ENCODE data around the gene HMGCS2.

GRCh38 chr1:119703666-119704450 is 64.8 kb downstream of the HMGCS2 start:
- no peak for TF ChIP-seq CTCF (IDR thresholded peaks at IDR 0.05; ENCODE audit: low read depth, low read length, missing input control)
- TF ChIP-seq HNF4G (IDR thresholded peaks at IDR 0.05) = no peak
- TF ChIP-seq YY1 (IDR thresholded peaks at IDR 0.05) = no peak
- no peak for TF ChIP-seq ATF3 (IDR thresholded peaks at IDR 0.05)
- no peak for TF ChIP-seq GABPA (IDR thresholded peaks at IDR 0.05 in 1 of 2, conservative IDR thresholded peaks at IDR 0.05 in 1 of 2)
- TF ChIP-seq EGR1 (IDR thresholded peaks at IDR 0.05; ENCODE audit: low read depth in 2 of 2) = no peak
- no peak for TF ChIP-seq REST (IDR thresholded peaks at IDR 0.05)
- TF ChIP-seq TAF1 (conservative IDR thresholded peaks at IDR 0.05) = no peak
- TF ChIP-seq HNF4A (conservative IDR thresholded peaks at IDR 0.05) = no peak
- TF ChIP-seq ZBTB33 (IDR thresholded peaks at IDR 0.05) = no peak
- TF ChIP-seq RAD21 (IDR thresholded peaks at IDR 0.05) = no peak
- TF ChIP-seq NR2F2 (IDR thresholded peaks at IDR 0.05) = no peak
- TF ChIP-seq JUND (IDR thresholded peaks at IDR 0.05) = no peak
